Osteoblast (primary cell): ENCODE data around the gene TTC27. TPM values are rescaled to one million over a fixed set of nuclear protein-coding genes. Genes with fewer than 3 reads are reported as not detected.

Source experiments
- DNase-seq: peaks from one replicate; pipeline ENCODE4 v3.0.0; 2011; ENCODE audit warnings: low spot score, mixed read lengths; ENCODE audit not compliant: insufficient read length; ENCODE audit errors: missing footprints
- H2AFZ ChIP-seq: 2 replicates; pipeline ENCODE4 v1.6.0; 2011; ENCODE audit warnings: mild to moderate bottlenecking, low read length
- H3K27ac ChIP-seq: 2 replicates; pipeline ENCODE4 v1.5.1; 2011; ENCODE audit warnings: mild to moderate bottlenecking, low read depth, low read length, moderate library complexity
- H3K27me3 ChIP-seq: 2 replicates; pipeline ENCODE4 v1.6.0; 2012; ENCODE audit warnings: mild to moderate bottlenecking, control low read depth, inconsistent platforms, low read length, moderate library complexity; ENCODE audit not compliant: insufficient read depth
- H3K36me3 ChIP-seq: 2 replicates; pipeline ENCODE4 v1.5.1; 2011; ENCODE audit warnings: mild to moderate bottlenecking, low read length, control low read depth, moderate library complexity; ENCODE audit not compliant: insufficient read depth
- H3K4me1 ChIP-seq: 2 replicates; pipeline ENCODE4 v1.5.1; 2011; ENCODE audit warnings: mild to moderate bottlenecking, low read length, control low read depth, moderate library complexity; ENCODE audit not compliant: insufficient read depth
- H3K4me2 ChIP-seq: 2 replicates; pipeline ENCODE4 v1.6.0; 2011; ENCODE audit warnings: mild to moderate bottlenecking, low read length; ENCODE audit not compliant: insufficient read depth
- H3K4me3 ChIP-seq: fragments of 200-600 bp; sonication (generic); 3 replicates; pipeline ENCODE4 v1.5.1; 2012; ENCODE audit warnings: mild to moderate bottlenecking, low read length, inconsistent platforms; ENCODE audit not compliant: insufficient read depth
- H3K79me2 ChIP-seq: 2 replicates; pipeline ENCODE4 v1.6.0; 2012; ENCODE audit warnings: mild to moderate bottlenecking, low read length, control low read depth, inconsistent platforms; ENCODE audit not compliant: insufficient read depth
- H3K9me3 ChIP-seq: 2 replicates; pipeline ENCODE4 v1.5.1; 2011; ENCODE audit warnings: low read depth, low read length, control low read depth
- H4K20me1 ChIP-seq: 2 replicates; pipeline ENCODE4 v1.6.0; 2012; ENCODE audit warnings: mild to moderate bottlenecking, low read length, control low read depth; ENCODE audit not compliant: insufficient read depth
- total RNA-seq: library from RNA; depleted of rRNA; stranded (reverse); fragments of >200 nt; gene quantifications from 2 replicates; pipeline ENCODE4 v1.2.3, GENCODE V29; 2012
- TF ChIP-seq, protein P1 (sequence below): IDR thresholded peaks from 2 replicates; pipeline ENCODE4 v1.5.1; 2011; ENCODE audit warnings: mild to moderate bottlenecking, low read depth, low read length, moderate library complexity; ENCODE audit errors: extremely low read depth

The TTC27 gene
- total RNA-seq, 1 donor, result 25.3 TPM

DNA sequence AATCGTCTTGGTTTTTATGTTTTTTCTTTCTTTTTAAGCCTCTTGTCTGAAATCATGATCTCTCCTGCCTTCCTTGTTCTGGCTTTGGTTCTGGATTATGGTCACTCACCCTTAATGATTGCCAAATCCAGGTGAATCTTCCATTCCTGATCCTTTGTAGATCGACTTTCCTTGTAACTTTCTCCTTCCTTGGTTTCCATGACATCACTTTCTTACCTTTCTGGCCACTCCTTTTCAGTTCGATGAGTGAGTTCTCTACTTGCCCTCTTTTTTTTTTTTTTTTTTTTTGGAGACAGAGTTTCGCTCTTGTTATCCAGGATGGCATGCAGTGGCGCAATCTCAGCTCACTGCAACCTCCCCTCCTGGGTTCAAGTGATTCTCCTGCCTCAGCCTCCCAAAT is 179.8 kb downstream of the TTC27 start:
- H3K27ac ChIP-seq, result no peak overlapping the region
- no peak overlapping the region for H3K4me3 ChIP-seq
- H2AFZ ChIP-seq, result no peak overlapping the region
- H3K27me3 ChIP-seq, result no peaks in the 10 kb centered on the region
- H3K4me1 ChIP-seq, result peaks cover 8% of the 10 kb centered on the region
- no peaks in the 10 kb centered on the region for H3K79me2 ChIP-seq
- TF ChIP-seq, protein P1, sequence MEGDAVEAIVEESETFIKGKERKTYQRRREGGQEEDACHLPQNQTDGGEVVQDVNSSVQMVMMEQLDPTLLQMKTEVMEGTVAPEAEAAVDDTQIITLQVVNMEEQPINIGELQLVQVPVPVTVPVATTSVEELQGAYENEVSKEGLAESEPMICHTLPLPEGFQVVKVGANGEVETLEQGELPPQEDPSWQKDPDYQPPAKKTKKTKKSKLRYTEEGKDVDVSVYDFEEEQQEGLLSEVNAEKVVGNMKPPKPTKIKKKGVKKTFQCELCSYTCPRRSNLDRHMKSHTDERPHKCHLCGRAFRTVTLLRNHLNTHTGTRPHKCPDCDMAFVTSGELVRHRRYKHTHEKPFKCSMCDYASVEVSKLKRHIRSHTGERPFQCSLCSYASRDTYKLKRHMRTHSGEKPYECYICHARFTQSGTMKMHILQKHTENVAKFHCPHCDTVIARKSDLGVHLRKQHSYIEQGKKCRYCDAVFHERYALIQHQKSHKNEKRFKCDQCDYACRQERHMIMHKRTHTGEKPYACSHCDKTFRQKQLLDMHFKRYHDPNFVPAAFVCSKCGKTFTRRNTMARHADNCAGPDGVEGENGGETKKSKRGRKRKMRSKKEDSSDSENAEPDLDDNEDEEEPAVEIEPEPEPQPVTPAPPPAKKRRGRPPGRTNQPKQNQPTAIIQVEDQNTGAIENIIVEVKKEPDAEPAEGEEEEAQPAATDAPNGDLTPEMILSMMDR, result no peak
- H3K4me2 ChIP-seq, result no peak overlapping the region
- H3K36me3 ChIP-seq, result no peaks in the 10 kb centered on the region
- DNase-seq, result no peak
- no peaks in the 10 kb centered on the region for H4K20me1 ChIP-seq
- H3K9me3 ChIP-seq, result no peaks in the 10 kb centered on the region

DNA sequence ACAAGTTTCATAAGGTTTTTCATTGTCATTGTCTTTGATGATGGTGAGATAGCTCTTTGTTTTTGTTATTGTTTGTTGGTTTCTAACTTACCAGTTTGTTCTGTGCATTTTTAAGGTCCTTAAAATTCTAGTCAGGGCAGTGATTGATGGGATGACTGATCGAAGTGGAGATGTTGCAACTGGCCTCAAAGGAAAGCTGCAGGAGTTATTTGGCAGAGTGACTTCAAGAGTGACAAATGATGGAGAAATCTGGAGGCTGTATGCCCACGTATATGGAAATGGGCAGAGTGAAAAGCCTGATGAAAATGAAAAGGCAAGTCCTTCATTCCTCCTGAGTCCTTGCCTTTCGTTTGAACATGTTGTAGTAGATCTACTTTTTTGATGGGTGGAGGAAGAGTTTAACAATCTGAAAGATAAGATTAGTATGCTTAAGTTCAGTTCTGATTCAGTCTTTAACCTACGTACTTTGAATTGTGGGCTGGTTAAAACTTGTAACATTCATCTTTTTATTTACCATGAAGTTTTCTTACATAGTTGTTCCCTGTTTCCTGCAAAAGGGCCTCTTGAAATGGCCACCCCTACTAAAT is 183.2 kb downstream of the TTC27 start:
- TF ChIP-seq, protein P1, result no peak
- Histone ChIP-seq H3K4me1 (peaks cover 2% of the 10 kb centered on the region), H3K79me2 (no peaks in the 10 kb centered on the region), H4K20me1 (no peaks in the 10 kb centered on the region), H3K4me2 (no peak overlapping the region), H3K4me3 (no peak overlapping the region), H3K27ac (no peak overlapping the region), H3K36me3 (no peaks in the 10 kb centered on the region), H3K27me3 (no peaks in the 10 kb centered on the region), H3K9me3 (no peaks in the 10 kb centered on the region), H2AFZ (no peak overlapping the region)
- DNase-seq, result peak; percentile 62

DNA sequence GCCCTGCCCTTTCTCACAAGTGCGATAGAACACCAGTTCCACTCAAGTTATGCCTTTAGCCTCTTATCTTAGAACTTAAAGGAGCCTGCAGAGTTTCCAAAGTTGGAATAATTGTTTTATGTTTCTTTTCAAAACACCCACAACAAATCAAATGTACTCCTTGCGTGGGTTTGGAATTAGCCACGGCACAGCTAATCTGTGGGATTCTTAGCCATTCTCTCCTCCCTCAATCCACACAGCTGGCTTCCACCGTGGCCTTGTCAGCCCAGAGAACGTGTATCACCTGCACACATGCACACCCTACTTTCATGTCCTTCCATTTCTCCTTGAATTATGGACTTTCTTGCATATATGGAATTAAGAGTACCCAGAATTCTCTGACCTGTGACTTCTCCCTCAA is 183.8 kb downstream of the TTC27 start:
- Histone ChIP-seq H3K27me3 (no peaks in the 10 kb centered on the region), H2AFZ (no peak overlapping the region), H3K4me1 (peaks cover 2% of the 10 kb centered on the region), H4K20me1 (no peaks in the 10 kb centered on the region), H3K4me2 (no peak overlapping the region), H3K4me3 (no peak overlapping the region), H3K9me3 (no peaks in the 10 kb centered on the region), H3K36me3 (no peaks in the 10 kb centered on the region), H3K79me2 (no peaks in the 10 kb centered on the region), H3K27ac (no peak overlapping the region)
- DNase-seq, result no peak
- TF ChIP-seq, protein P1, result no peak

DNA sequence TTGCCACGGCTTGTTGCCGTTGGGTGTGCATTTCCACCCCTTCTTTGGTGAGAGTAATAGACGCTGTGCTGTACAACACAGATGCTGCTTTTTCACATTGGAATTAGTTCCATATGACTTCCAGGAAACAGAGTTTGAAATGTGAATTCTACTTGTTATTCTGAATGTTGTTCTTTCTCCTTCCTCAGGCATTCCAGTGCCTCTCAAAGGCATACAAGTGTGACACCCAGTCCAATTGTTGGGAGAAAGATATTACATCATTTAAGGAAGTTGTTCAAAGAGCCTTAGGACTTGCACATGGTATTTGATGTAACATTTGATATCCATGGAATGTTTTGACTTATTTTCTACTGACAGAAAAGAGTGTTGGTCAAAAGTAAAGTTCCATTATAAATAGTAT is 184.5 kb downstream of the TTC27 start:
- no peaks in the 10 kb centered on the region for H3K36me3 ChIP-seq

More for the DNA sequence above, 184.5 kb downstream of the TTC27 start:
- Histone ChIP-seq H3K9me3 (no peaks in the 10 kb centered on the region), H3K4me2 (no peak overlapping the region), H3K4me1 (peaks cover 2% of the 10 kb centered on the region), H3K27me3 (no peaks in the 10 kb centered on the region), H3K79me2 (no peaks in the 10 kb centered on the region), H3K4me3 (no peak overlapping the region), H2AFZ (no peak overlapping the region), H4K20me1 (no peaks in the 10 kb centered on the region), H3K27ac (no peak overlapping the region)
- DNase-seq, result peak; percentile 48
- TF ChIP-seq, protein P1, result no peak
